ENCODE results near the gene ESR1.
A peak's percentile ranks its signal among the peaks of the same experiment; 100 is the strongest.

Gene ESR1

GRCh38 chr6:151835396-151835795 lies 27.9 kb downstream of the ESR1 start:
- Histone ChIP-seq H3K4me3 (no peak overlapping the region), H3K4me1 (no peaks in the 10 kb centered on the region)
- TF ChIP-seq CTCF (IDR thresholded peaks at IDR 0.05): no peak

GRCh38 chr6:151837223-151837622 lies 29.7 kb downstream of the ESR1 start:
- no peak overlapping the region for H3K4me3 ChIP-seq
- intact Hi-C loops (cut with DNase I; ENCODE audit: low total_unique reads): no loop called here
- no peak for TF ChIP-seq CTCF (IDR thresholded peaks at IDR 0.05)
- no peaks in the 10 kb centered on the region for H3K9me3 ChIP-seq
- no peaks in the 10 kb centered on the region for H3K36me3 ChIP-seq
- no peaks in the 10 kb centered on the region for H3K4me1 ChIP-seq
- H3K27me3 ChIP-seq: no peaks in the 10 kb centered on the region
- DNase-seq: no peak
- H3K27ac ChIP-seq: no peak overlapping the region

More at GRCh38 chr6:151835396-151835795, 27.9 kb downstream of the ESR1 start:
- H3K27ac ChIP-seq: no peak overlapping the region
- intact Hi-C loops (cut with DNase I; ENCODE audit: low total_unique reads): no loop called here
- no peaks in the 10 kb centered on the region for H3K27me3 ChIP-seq
- no peak for DNase-seq
- no peaks in the 10 kb centered on the region for H3K9me3 ChIP-seq
- H3K36me3 ChIP-seq: no peaks in the 10 kb centered on the region

- intact Hi-C loops (cut with DNase I; ENCODE audit: low total_unique reads): no loop called here
- Histone ChIP-seq H3K9me3 (no peaks in the 10 kb centered on the region), H3K4me1 (no peaks in the 10 kb centered on the region), H3K27me3 (no peaks in the 10 kb centered on the region), H3K4me3 (no peak overlapping the region), H3K27ac (no peak overlapping the region), H3K36me3 (no peaks in the 10 kb centered on the region)
- DNase-seq: peak in 1 of 2 donors; percentile 38
- no peak for TF ChIP-seq CTCF (IDR thresholded peaks at IDR 0.05)
These were observed 35.3 kb downstream of the ESR1 start for GRCh38 chr6:151842816-151843215.

GRCh38 chr6:151847064-151847463 lies 39.6 kb downstream of the ESR1 start:
- intact Hi-C loops (cut with DNase I; ENCODE audit: low total_unique reads): no loop called here
- H3K9me3 ChIP-seq: no peaks in the 10 kb centered on the region

GRCh38 chr6:151850479-151851003 lies 43.1 kb downstream of the ESR1 start:
- Histone ChIP-seq H3K9me3 (no peaks in the 10 kb centered on the region), H3K27me3 (no peaks in the 10 kb centered on the region), H3K27ac (no peak overlapping the region), H3K4me3 (no peak overlapping the region), H3K4me1 (no peaks in the 10 kb centered on the region), H3K36me3 (no peaks in the 10 kb centered on the region)
- intact Hi-C loops (cut with DNase I; ENCODE audit: low total_unique reads): no loop called here
- no peak for TF ChIP-seq CTCF (IDR thresholded peaks at IDR 0.05)
- no peak for DNase-seq

More at GRCh38 chr6:151847064-151847463, 39.6 kb downstream of the ESR1 start:
- TF ChIP-seq CTCF (IDR thresholded peaks at IDR 0.05): no peak
- Histone ChIP-seq H3K27me3 (no peaks in the 10 kb centered on the region), H3K4me3 (no peak overlapping the region), H3K4me1 (no peaks in the 10 kb centered on the region), H3K36me3 (no peaks in the 10 kb centered on the region), H3K27ac (no peak overlapping the region)
- no peak for DNase-seq

- intact Hi-C loops (cut with DNase I; ENCODE audit: low total_unique reads): no loop called here
- DNase-seq: no peak
These were observed 50.8 kb downstream of the ESR1 start for GRCh38 chr6:151858294-151858693.

More at GRCh38 chr6:151858294-151858693, 50.8 kb downstream of the ESR1 start:
- no peak for TF ChIP-seq CTCF (IDR thresholded peaks at IDR 0.05)
- Histone ChIP-seq H3K9me3 (no peaks in the 10 kb centered on the region), H3K27me3 (no peaks in the 10 kb centered on the region), H3K4me3 (no peak overlapping the region), H3K4me1 (no peaks in the 10 kb centered on the region), H3K36me3 (no peaks in the 10 kb centered on the region), H3K27ac (no peak overlapping the region)
